Cerebellar cortex (tissue), 1 donor: ENCODE results near the gene SNX6.
"Not testable (repeated sequence)": the region's sequence is repeated elsewhere in the genome, so short reads cannot be mapped to it uniquely, and the experiment has no call there.

Source experiments
- DNase-seq: peaks from one replicate; pipeline ENCODE4 v3.0.0-alpha.2; 2015; ENCODE audit warnings: low spot score

Gene SNX6

GRCh38 chr14:34521071-34521470 is 108.9 kb downstream of the SNX6 start:
- not testable (repeated sequence) for DNase-seq

- not testable (repeated sequence) for DNase-seq
Observed at GRCh38 chr14:34520304-34520970, 109.5 kb downstream of the SNX6 start.
